Caco-2 (cell line): ENCODE data around the gene PPIL4. TPM values are rescaled to one million over a fixed set of nuclear protein-coding genes. Genes with fewer than 3 reads are reported as not detected.

ENCODE experiments used
- BruUV-seq: library from RNA; stranded (reverse); fragments of 400-500 nt; replicated peaks from 2 replicates; lab custom pipeline; 2021; lab: Mats Ljungman, UMichigan
- CTCF ChIA-PET: fragments of 300-600 bp; sonication (Branson Sonifier 250); formaldehyde crosslinking; loops from one replicate; lab custom pipeline; 2022; ENCODE audit warnings: antibody characterized with exemption; lab: Charles Lee
- POLR2A ChIA-PET: fragments of 300-600 bp; sonication (Branson Sonifier 250); formaldehyde crosslinking; loops from one replicate; lab custom pipeline; 2022; ENCODE audit warnings: antibody characterized with exemption; lab: Charles Lee
- DNase-seq, 2 experiments: peaks; one replicate each; pipeline versions ENCODE4 v3.0.0 to v3.0.0-alpha.2; 2020 to 2022
- H3K27me3 ChIP-seq: replicated peaks from 2 replicates; pipeline ENCODE4 v1.6.0; 2011; ENCODE audit warnings: low read length; ENCODE audit not compliant: control insufficient read depth, insufficient read depth
- H3K36me3 ChIP-seq: 2 replicates; pipeline ENCODE4 v1.5.1; 2011; ENCODE audit warnings: low read length; ENCODE audit not compliant: control insufficient read depth, insufficient read depth
- H3K4me1 ChIP-seq: fragments of 250-450 bp; sonication (Bioruptor Pico); 2 replicates; pipeline ENCODE4 v1.5.1; 2020; ENCODE audit warnings: mild to moderate bottlenecking
- H3K4me3 ChIP-seq: 2 replicates; pipeline ENCODE4 v1.5.1; 2011; ENCODE audit warnings: low read depth, mild to moderate bottlenecking, control low read depth, low read length
- H3K9me3 ChIP-seq: fragments of 250-450 bp; sonication (Bioruptor Pico); 2 replicates; pipeline ENCODE4 v1.5.1; 2020; ENCODE audit warnings: mild to moderate bottlenecking, moderate library complexity
- H3K27ac Mint-ChIP-seq: one replicate; pipeline ENCODE4 v1.8.0; 2022; ENCODE audit warnings: mixed read lengths; ENCODE audit not compliant: unreplicated experiment
- H3K27me3 Mint-ChIP-seq: one replicate; pipeline ENCODE4 v1.8.0; 2022; ENCODE audit warnings: mixed read lengths; ENCODE audit not compliant: insufficient read depth, unreplicated experiment
- H3K36me3 Mint-ChIP-seq: one replicate; pipeline ENCODE4 v1.8.0; 2022; ENCODE audit warnings: mild to moderate bottlenecking, mixed read lengths; ENCODE audit not compliant: insufficient read depth, unreplicated experiment
- H3K4me1 Mint-ChIP-seq: one replicate; pipeline ENCODE4 v1.8.0; 2022; ENCODE audit warnings: low read depth, mixed read lengths; ENCODE audit not compliant: unreplicated experiment
- H3K4me3 Mint-ChIP-seq: one replicate; pipeline ENCODE4 v1.8.0; 2022; ENCODE audit warnings: mild to moderate bottlenecking, moderate library complexity, mixed read lengths; ENCODE audit not compliant: unreplicated experiment
- H3K9me3 Mint-ChIP-seq: one replicate; pipeline ENCODE4 v1.8.0; 2022; ENCODE audit warnings: mixed read lengths; ENCODE audit not compliant: unreplicated experiment
- CTCF ChIP-seq, 2 experiments: fragments of 200-600 bp in 1 of 2; IDR thresholded peaks; 1 replicate in 1 of 2; 2 replicates in 1 of 2; pipeline versions ENCODE4 v1.5.1 to v1.8.0; 2011 to 2022; ENCODE audit warnings: antibody characterized with exemption in 1 of 2, control low read depth in 1 of 2, inconsistent platforms in 1 of 2, low read depth in 1 of 2, low read length in 1 of 2, mild to moderate bottlenecking in 1 of 2, moderate library complexity in 1 of 2; ENCODE audit not compliant: insufficient read depth in 1 of 2, severe bottlenecking in 1 of 2, unreplicated experiment in 1 of 2
- intact Hi-C: fragments of 100-400 bp; cut with micrococcal nuclease; formaldehyde crosslinking; loops from one replicate; pipeline ENCODE4 v1.10.0; 2022; ENCODE audit not compliant: unreplicated experiment
- total RNA-seq: library from RNA; stranded (reverse); gene quantifications from 2 replicates; pipeline ENCODE4 v1.2.3, GENCODE V29; 2022

The PPIL4 gene
- total RNA-seq, 1 experiment from 2014 or later, result 28.4 TPM

- ChIA-PET CTCF (no interaction called here), POLR2A (no interaction called here)
- no TSS peak for BruUV-seq
- H3K9me3 Mint-ChIP-seq, result no peaks in the 10 kb centered on the region
- no peaks in the 10 kb centered on the region for H3K4me1 Mint-ChIP-seq
- H3K27me3 Mint-ChIP-seq, result no peaks in the 10 kb centered on the region
- no peak for DNase-seq
- H3K36me3 Mint-ChIP-seq, result peaks cover 37% of the 10 kb centered on the region
- TF ChIP-seq CTCF (IDR thresholded peaks at IDR 0.05; ENCODE audit: insufficient read depth in 1 of 2, low read depth in 1 of 2, low read length in 1 of 2, severe bottlenecking in 1 of 2, unreplicated experiment in 1 of 2), result no peak
- intact Hi-C loops, result no loop called here
- no peak overlapping the region for H3K27ac Mint-ChIP-seq
- no peak overlapping the region for H3K4me3 Mint-ChIP-seq
- H3K9me3 ChIP-seq, result no peaks in the 10 kb centered on the region
- H3K36me3 ChIP-seq, result no peaks in the 10 kb centered on the region; the same call in 1 of the 2 replicates
- H3K27me3 ChIP-seq, result no peaks in the 10 kb centered on the region
- H3K4me1 ChIP-seq, result no peaks in the 10 kb centered on the region
- no peak overlapping the region for H3K4me3 ChIP-seq
Measured at GRCh38 chr6:149580880-149581279, 35.0 kb upstream of the PPIL4 start.

- H3K27me3 ChIP-seq, result no peaks in the 10 kb centered on the region
- H3K9me3 Mint-ChIP-seq, result no peaks in the 10 kb centered on the region
- H3K4me3 ChIP-seq, result no peak overlapping the region
- H3K4me3 Mint-ChIP-seq, result no peak overlapping the region
- H3K9me3 ChIP-seq, result no peaks in the 10 kb centered on the region
- no peaks in the 10 kb centered on the region for H3K27me3 Mint-ChIP-seq
- no peaks in the 10 kb centered on the region for H3K36me3 Mint-ChIP-seq
- CTCF ChIA-PET, result no interaction called here
- intact Hi-C loops, result loop anchor here (5.0 to 10.0 kb wide), 2 partner anchors 139 to 297 kb away; partner anchors contain the start of gene LRP11
- no peaks in the 10 kb centered on the region for H3K4me1 Mint-ChIP-seq
- H3K4me1 ChIP-seq, result no peaks in the 10 kb centered on the region
- TF ChIP-seq CTCF (IDR thresholded peaks at IDR 0.05; ENCODE audit: insufficient read depth in 1 of 2, low read depth in 1 of 2, low read length in 1 of 2, severe bottlenecking in 1 of 2, unreplicated experiment in 1 of 2), result no peak
- POLR2A ChIA-PET, result no interaction called here
- DNase-seq, result no peak
- H3K36me3 ChIP-seq, result no peaks in the 10 kb centered on the region
- no peak overlapping the region for H3K27ac Mint-ChIP-seq
- no TSS peak for BruUV-seq
Measured at GRCh38 chr6:149567945-149568585, 22.2 kb upstream of the PPIL4 start.

DNA sequence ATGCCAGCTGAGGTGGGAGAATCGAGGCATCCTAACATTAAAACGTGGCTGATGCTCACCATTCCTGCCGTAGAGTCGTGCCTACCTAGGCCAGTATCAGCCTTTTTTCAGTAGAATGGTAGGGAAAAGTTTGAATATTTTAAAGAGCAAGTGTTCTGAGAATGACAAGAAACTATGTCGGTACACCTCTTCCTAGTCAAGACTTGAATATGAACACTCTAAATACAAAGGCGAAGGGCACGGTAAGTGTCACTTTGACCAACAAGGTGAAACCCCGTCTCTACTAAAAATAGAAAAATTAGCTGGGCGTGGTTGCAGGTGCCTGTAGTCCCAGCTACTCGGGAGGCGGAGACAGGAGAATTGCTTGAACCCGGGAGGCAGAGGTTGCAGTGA is 21.3 kb upstream of the PPIL4 start:
- peak overlapping the region; percentile 77 for H3K27ac Mint-ChIP-seq

More for the DNA sequence above, 21.3 kb upstream of the PPIL4 start:
- Mint-ChIP-seq H3K9me3 (no peaks in the 10 kb centered on the region), H3K27me3 (no peaks in the 10 kb centered on the region), H3K4me1 (no peaks in the 10 kb centered on the region), H3K36me3 (no peaks in the 10 kb centered on the region), H3K4me3 (peak overlapping the region; percentile 79)
- intact Hi-C loops, result loop anchor here (5.0 to 10.0 kb wide), 2 partner anchors 140 to 298 kb away; partner anchors contain the start of gene LRP11
- no peaks in the 10 kb centered on the region for H3K36me3 ChIP-seq
- H3K9me3 ChIP-seq, result no peaks in the 10 kb centered on the region
- ChIA-PET POLR2A (no interaction called here), CTCF (no interaction called here)
- BruUV-seq, result no TSS peak
- H3K27me3 ChIP-seq, result no peaks in the 10 kb centered on the region
- no peaks in the 10 kb centered on the region for H3K4me1 ChIP-seq
- no peak for TF ChIP-seq CTCF (IDR thresholded peaks at IDR 0.05; ENCODE audit: insufficient read depth in 1 of 2, low read depth in 1 of 2, low read length in 1 of 2, severe bottlenecking in 1 of 2, unreplicated experiment in 1 of 2)
- no peak for DNase-seq
- peak overlapping the region; percentile 99 for H3K4me3 ChIP-seq
